ENCODE data around the gene ABHD17B.

DNA sequence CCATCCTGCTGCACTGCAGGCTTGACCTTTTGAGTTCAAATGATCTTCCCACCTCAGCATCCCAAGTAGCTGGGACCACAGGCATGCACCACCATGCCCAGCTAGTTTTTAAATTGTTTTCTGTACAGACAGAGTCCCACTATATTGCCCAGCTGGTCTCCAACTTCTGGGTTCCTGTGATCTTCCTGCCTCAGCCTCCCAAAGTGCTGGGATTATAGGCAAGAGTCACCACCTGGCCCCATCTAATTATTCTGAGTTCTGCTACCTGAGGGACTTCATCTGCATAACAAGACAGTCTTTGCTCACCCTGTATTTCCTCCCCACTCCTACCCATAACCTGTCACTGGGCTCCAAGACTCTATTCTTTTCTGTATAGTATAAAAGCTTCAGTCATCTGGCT, 88.1 kb downstream of the ABHD17B start:
- TF ChIP-seq POLR2A (IDR thresholded peaks at IDR 0.05; ENCODE audit: low read length) (no peak), GATA1 (IDR thresholded peaks at IDR 0.05; ENCODE audit: low read depth, low read length) (no peak)
